ENCODE data around the gene PDHX. TPM values are rescaled to one million over a fixed set of nuclear protein-coding genes. Genes with fewer than 3 reads are reported as not detected.

Gene PDHX
- total and polyA plus RNA-seq, 2 of the 4 experiments (the other 2 are of a cell fraction): 19.8 to 26.7 TPM

DNA sequence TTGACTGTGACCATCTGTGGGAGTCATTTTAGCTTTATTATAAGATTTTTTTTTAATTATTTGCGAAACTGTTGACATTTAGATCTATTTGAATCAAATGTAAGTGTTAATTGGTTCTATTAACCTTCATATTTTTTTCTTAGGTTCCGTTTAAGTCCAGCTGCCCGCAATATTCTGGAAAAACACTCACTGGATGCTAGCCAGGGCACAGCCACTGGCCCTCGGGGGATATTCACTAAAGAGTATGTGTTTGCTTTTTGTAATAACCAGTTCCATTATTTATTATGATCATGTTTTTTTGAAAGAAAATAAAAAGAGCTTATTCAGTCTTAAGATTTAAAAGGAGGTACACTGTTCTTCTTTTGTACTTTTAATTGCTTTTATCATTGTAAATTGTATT lies 43.9 kb downstream of the PDHX start:
- H3K56ac ChIP-seq (ENCODE audit: extremely low read depth, insufficient read depth, low read length): no peak overlapping the region
- H2BK20ac ChIP-seq (ENCODE audit: low read depth, low read length): no peak overlapping the region
- no peak overlapping the region for H4K5ac ChIP-seq (ENCODE audit: low read depth, low read length)
- ChIA-PET CTCF (interaction anchor here (1.0 kb wide), 1 partner anchor 19 kb away, joined by 3 read pairs; no protein-coding TSS in a partner anchor), POLR2A (ENCODE audit: unreplicated experiment) (no interaction called here)
- no peaks in the 10 kb centered on the region for H3K9me3 ChIP-seq (ENCODE audit: control insufficient read depth, insufficient read depth, low read length)
- BruUV-seq (replicated peaks): no TSS peak
- no peak overlapping the region for H2AFZ ChIP-seq (replicated peaks; ENCODE audit: low read length, poor library complexity)
- ATAC-seq (ENCODE audit: low read depth) (no peak), DNase-seq (no peak)
- TF ChIP-seq, protein P1, sequence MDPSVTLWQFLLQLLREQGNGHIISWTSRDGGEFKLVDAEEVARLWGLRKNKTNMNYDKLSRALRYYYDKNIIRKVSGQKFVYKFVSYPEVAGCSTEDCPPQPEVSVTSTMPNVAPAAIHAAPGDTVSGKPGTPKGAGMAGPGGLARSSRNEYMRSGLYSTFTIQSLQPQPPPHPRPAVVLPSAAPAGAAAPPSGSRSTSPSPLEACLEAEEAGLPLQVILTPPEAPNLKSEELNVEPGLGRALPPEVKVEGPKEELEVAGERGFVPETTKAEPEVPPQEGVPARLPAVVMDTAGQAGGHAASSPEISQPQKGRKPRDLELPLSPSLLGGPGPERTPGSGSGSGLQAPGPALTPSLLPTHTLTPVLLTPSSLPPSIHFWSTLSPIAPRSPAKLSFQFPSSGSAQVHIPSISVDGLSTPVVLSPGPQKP (IDR thresholded peaks at IDR 0.05; ENCODE audit: borderline replicate concordance, low read depth, low read length): no peak
- TF ChIP-seq RCOR1 (IDR thresholded peaks at IDR 0.05; ENCODE audit: insufficient replicate concordance, low read length) (no peak), RAD21 (IDR thresholded peaks at IDR 0.05; ENCODE audit: low read length) (no peak), FOS (IDR thresholded peaks at IDR 0.05; ENCODE audit: low read depth, low read length) (no peak), CEBPB (IDR thresholded peaks at IDR 0.05; ENCODE audit: low read depth, low read length) (no peak)
- TF ChIP-seq, protein P2, sequence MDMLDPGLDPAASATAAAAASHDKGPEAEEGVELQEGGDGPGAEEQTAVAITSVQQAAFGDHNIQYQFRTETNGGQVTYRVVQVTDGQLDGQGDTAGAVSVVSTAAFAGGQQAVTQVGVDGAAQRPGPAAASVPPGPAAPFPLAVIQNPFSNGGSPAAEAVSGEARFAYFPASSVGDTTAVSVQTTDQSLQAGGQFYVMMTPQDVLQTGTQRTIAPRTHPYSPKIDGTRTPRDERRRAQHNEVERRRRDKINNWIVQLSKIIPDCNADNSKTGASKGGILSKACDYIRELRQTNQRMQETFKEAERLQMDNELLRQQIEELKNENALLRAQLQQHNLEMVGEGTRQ (IDR thresholded peaks at IDR 0.05; ENCODE audit: low read depth, low read length): no peak
- no peaks in the 10 kb centered on the region for H4K20me1 ChIP-seq (ENCODE audit: insufficient read depth, low read length)
- intact Hi-C loops (cut with micrococcal nuclease): no loop called here
- H3K23ac ChIP-seq (ENCODE audit: low read depth, low read length): no peak overlapping the region
- dilution Hi-C loops (cut with HindIII; ENCODE audit: low sequenced_read_pairs, unreplicated experiment): no loop called here
- in situ Hi-C loops (cut with MboI; ENCODE audit: low sequenced_read_pairs): no loop called here
- no peak overlapping the region for H3K4ac ChIP-seq (ENCODE audit: low read depth, low read length)
- H2BK120ac ChIP-seq (ENCODE audit: low read depth, low read length): no peak overlapping the region
- H2BK5ac ChIP-seq (ENCODE audit: low read depth, low read length, poor library complexity, severe bottlenecking): no peak overlapping the region
- no peak overlapping the region for H2BK15ac ChIP-seq (ENCODE audit: low read depth, low read length)
- no peaks in the 10 kb centered on the region for H3K4me1 ChIP-seq (ENCODE audit: control insufficient read depth, insufficient read depth, low read length)
- WGBS, 2 experiments (ENCODE audit: extremely low coverage in 2 of 2, insufficient read length in 1 of 2): no CpG with 5 or more reads among the region's 4 CpGs
- H4K8ac ChIP-seq (ENCODE audit: low read depth in 2 of 2, low read length in 2 of 2): no peak overlapping the region
- H3K27ac ChIP-seq (ENCODE audit: insufficient read depth, low read length): no peak overlapping the region
- no peaks in the 10 kb centered on the region for H3K27me3 ChIP-seq (ENCODE audit: control insufficient read depth, insufficient read depth, low read length)
- H3K14ac ChIP-seq (replicated peaks; ENCODE audit: low read depth, low read length): no peak overlapping the region
- H3K4me3 ChIP-seq (ENCODE audit: insufficient read depth, low read depth, low read length): no peak overlapping the region
- no peak overlapping the region for H3K9ac ChIP-seq (ENCODE audit: low read depth, low read length)
- no peak overlapping the region for H3K4me2 ChIP-seq (ENCODE audit: low read depth, low read length)
- peaks cover 17% of the 10 kb centered on the region for H3K36me3 ChIP-seq (ENCODE audit: control insufficient read depth, insufficient read depth, low read length)
- H3K18ac ChIP-seq (ENCODE audit: low read depth, low read length): no peak overlapping the region
- H3K79me1 ChIP-seq (ENCODE audit: low read depth in 1 of 2, low read length in 2 of 2): peaks cover 10 to 18% of the 10 kb centered on the region in 2 experiments; a peak in 3 of 4 replicates
- peaks cover 3% of the 10 kb centered on the region; the same call in 1 of the 2 replicates for H3K9me1 ChIP-seq (ENCODE audit: insufficient read depth, low read length)
- H2AK5ac ChIP-seq (ENCODE audit: low read depth, low read length): no peak overlapping the region
- H4K91ac ChIP-seq (ENCODE audit: insufficient read depth, low read depth, low read length): no peak overlapping the region
- H2AK9ac ChIP-seq (replicated peaks; ENCODE audit: low read depth, low read length, poor library complexity): no peak overlapping the region
